Vagina (tissue), 2 donors: ENCODE data around the gene ASPG. TPM values are rescaled to one million over a fixed set of nuclear protein-coding genes. Genes with fewer than 3 reads are reported as not detected.
"Not testable (repeated sequence)": the region's sequence is repeated elsewhere in the genome, so short reads cannot be mapped to it uniquely, and the experiment has no call there.

ENCODE experiments used
- DNase-seq, 2 donors: peaks; one replicate each; pipeline ENCODE4 v3.0.0-alpha.2; 2017; ENCODE audit errors: extremely low spot score in 2 of 2
- H3K27ac ChIP-seq: fragments of 200-600 bp; sonication (generic); one replicate; pipeline ENCODE4 v1.5.1; 2019
- H3K27me3 ChIP-seq: fragments of 200-600 bp; sonication (generic); one replicate; pipeline ENCODE4 v1.5.1; 2019
- H3K36me3 ChIP-seq, 2 donors: fragments of 200-600 bp; sonication (generic); one replicate each; pipeline ENCODE4 v1.5.1; 2017 to 2019
- H3K4me1 ChIP-seq: fragments of 200-600 bp; sonication (generic); one replicate; pipeline ENCODE4 v1.5.1; 2019
- H3K4me3 ChIP-seq, 2 donors: fragments of 200-600 bp; sonication (generic); 1 replicate in 1 of 2; 2 replicates in 1 of 2; pipeline ENCODE4 v1.5.1; 2016 to 2019
- H3K9me3 ChIP-seq: fragments of 200-600 bp; sonication (generic); one replicate; pipeline ENCODE4 v1.5.1; 2019
- POLR2A ChIP-seq, 2 donors: fragments of 450-650 bp; IDR thresholded peaks; one replicate each; pipeline ENCODE4 v1.6.1; 2017; ENCODE audit warnings: antibody characterized with exemption in 2 of 2, mild to moderate bottlenecking in 2 of 2, moderate library complexity in 2 of 2
- POLR2AphosphoS5 ChIP-seq, 2 donors: sonication (generic); formaldehyde crosslinking; IDR thresholded peaks; one replicate each; pipeline ENCODE4 v1.9.0; 2017; ENCODE audit warnings: antibody characterized with exemption in 2 of 2, mild to moderate bottlenecking in 2 of 2, low read depth in 1 of 2; ENCODE audit not compliant: insufficient read depth in 1 of 2
- intact Hi-C: fragments of 100-400 bp; cut with DNase I; formaldehyde crosslinking; loops from one replicate; pipeline ENCODE4 v1.15.1; 2023
- total RNA-seq: library from RNA; depleted of rRNA; stranded (reverse); fragments of >200 nt; gene quantifications from one replicate; pipeline ENCODE4 v1.2.3, GENCODE V29; 2016
- TF ChIP-seq, protein P1 (sequence below), 3 experiments: fragments of 450-650 bp in 2 of 3; fragments of 200-600 bp in 1 of 3; sonication (generic) in 1 of 3; IDR thresholded peaks; one replicate each; pipeline ENCODE4 v1.5.1; 2017 to 2019; ENCODE audit warnings: antibody characterized with exemption in 3 of 3, mild to moderate bottlenecking in 2 of 3, moderate library complexity in 2 of 3

Gene ASPG
- total RNA-seq, 1 donor from 2014 or later: 3.7 TPM

DNA sequence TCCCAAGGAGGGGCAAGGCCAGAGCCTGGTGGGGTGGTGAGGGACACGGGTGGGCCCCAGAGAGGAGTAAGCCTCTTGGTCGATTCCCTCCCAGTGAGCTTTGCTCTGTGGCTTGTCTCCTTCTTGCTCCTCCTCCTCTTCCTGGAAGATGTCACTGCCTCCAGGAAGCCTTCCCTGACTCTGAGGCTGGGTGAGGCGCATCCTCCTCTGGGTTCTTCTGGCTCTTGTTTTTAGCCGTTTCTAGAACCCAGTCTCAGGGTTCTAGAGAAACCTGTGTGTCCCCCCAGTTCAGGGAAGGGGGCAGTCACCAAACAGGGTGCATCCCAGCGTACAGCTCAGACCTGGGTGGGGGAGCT, 65.5 kb downstream of the ASPG start:
- intact Hi-C loops: no loop called here
- no peak overlapping the region for H3K27ac ChIP-seq
- no peak for DNase-seq
- no peak for TF ChIP-seq POLR2AphosphoS5 (IDR thresholded peaks at IDR 0.05; ENCODE audit: insufficient read depth in 1 of 2, low read depth in 1 of 2)
- TF ChIP-seq, protein P1, sequence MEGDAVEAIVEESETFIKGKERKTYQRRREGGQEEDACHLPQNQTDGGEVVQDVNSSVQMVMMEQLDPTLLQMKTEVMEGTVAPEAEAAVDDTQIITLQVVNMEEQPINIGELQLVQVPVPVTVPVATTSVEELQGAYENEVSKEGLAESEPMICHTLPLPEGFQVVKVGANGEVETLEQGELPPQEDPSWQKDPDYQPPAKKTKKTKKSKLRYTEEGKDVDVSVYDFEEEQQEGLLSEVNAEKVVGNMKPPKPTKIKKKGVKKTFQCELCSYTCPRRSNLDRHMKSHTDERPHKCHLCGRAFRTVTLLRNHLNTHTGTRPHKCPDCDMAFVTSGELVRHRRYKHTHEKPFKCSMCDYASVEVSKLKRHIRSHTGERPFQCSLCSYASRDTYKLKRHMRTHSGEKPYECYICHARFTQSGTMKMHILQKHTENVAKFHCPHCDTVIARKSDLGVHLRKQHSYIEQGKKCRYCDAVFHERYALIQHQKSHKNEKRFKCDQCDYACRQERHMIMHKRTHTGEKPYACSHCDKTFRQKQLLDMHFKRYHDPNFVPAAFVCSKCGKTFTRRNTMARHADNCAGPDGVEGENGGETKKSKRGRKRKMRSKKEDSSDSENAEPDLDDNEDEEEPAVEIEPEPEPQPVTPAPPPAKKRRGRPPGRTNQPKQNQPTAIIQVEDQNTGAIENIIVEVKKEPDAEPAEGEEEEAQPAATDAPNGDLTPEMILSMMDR (IDR thresholded peaks at IDR 0.05): no peak
- no peak for TF ChIP-seq POLR2A (IDR thresholded peaks at IDR 0.05)
- no peak overlapping the region for H3K4me3 ChIP-seq
- H3K9me3 ChIP-seq: no peaks in the 10 kb centered on the region
- no peaks in the 10 kb centered on the region for H3K36me3 ChIP-seq
- H3K27me3 ChIP-seq: no peaks in the 10 kb centered on the region
- H3K4me1 ChIP-seq: peaks cover 24% of the 10 kb centered on the region

DNA sequence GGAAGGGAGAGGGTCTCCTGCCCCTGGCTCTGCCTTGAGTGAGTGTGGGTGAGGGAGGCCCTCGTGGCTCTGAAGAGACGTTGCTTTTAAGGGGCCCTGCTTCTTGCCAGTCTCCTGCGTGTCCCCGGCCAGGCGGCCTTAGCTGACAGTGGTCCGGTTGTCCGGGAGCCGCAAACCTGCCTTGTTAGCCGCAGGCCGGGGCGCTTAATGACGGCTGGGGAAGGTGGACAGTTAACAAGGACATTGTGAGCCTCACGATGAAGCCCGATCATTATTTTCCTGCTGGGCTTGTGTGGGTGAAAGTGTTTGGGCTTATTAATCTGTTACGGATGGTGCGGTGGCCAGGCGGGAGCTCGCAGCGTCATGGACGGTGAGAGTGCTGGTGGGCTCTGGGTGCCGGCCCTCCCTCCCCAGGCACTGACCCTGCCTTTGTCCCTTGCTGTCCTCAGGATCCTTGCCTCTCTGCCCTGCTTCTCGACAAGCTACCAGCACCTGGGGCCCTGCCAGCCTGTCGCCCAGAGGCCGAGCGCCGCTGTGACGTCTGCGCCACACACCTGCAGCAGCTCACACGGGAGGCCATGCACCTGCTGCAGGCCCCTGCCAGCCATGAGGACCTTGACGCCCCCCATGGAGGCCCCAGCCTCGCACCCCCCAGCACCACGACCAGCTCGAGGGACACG, 66.2 kb downstream of the ASPG start:
- Histone ChIP-seq H3K4me1 (peaks cover 24% of the 10 kb centered on the region), H3K36me3 (no peaks in the 10 kb centered on the region), H3K27me3 (no peaks in the 10 kb centered on the region), H3K9me3 (no peaks in the 10 kb centered on the region), H3K27ac (no peak overlapping the region), H3K4me3 (no peak overlapping the region)
- intact Hi-C loops: no loop called here
- TF ChIP-seq POLR2AphosphoS5 (IDR thresholded peaks at IDR 0.05; ENCODE audit: insufficient read depth in 1 of 2, low read depth in 1 of 2) (no peak), POLR2A (IDR thresholded peaks at IDR 0.05) (no peak)
- TF ChIP-seq, protein P1 (IDR thresholded peaks at IDR 0.05): no peak
- no peak for DNase-seq

DNA sequence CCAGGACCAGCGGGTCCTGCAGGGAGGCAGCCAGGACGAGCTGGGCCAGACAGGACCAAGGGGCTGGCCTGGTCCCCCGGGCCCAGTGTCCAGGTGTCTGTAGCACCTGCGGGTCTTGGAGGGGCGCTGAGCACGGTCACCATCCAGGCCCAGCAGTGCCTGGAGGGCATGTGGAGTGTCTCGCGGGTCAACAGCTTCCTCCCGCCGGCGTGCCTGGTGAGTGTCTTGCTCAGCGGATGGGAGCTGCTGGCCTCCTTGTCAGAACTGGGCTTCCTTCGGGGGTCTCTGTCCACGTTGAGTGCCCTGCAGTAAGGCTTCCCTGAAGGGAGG, 66.7 kb downstream of the ASPG start:
- DNase-seq: no peak
- H3K4me3 ChIP-seq: no peak overlapping the region
- no peaks in the 10 kb centered on the region for H3K9me3 ChIP-seq
- H3K27me3 ChIP-seq: no peaks in the 10 kb centered on the region
- no peak overlapping the region for H3K27ac ChIP-seq
- peaks cover 24% of the 10 kb centered on the region for H3K4me1 ChIP-seq
- no peak for TF ChIP-seq POLR2AphosphoS5 (IDR thresholded peaks at IDR 0.05; ENCODE audit: insufficient read depth in 1 of 2, low read depth in 1 of 2)
- no peak for TF ChIP-seq POLR2A (IDR thresholded peaks at IDR 0.05)
- TF ChIP-seq, protein P1 (IDR thresholded peaks at IDR 0.05): no peak
- H3K36me3 ChIP-seq: no peaks in the 10 kb centered on the region
- intact Hi-C loops: no loop called here

DNA sequence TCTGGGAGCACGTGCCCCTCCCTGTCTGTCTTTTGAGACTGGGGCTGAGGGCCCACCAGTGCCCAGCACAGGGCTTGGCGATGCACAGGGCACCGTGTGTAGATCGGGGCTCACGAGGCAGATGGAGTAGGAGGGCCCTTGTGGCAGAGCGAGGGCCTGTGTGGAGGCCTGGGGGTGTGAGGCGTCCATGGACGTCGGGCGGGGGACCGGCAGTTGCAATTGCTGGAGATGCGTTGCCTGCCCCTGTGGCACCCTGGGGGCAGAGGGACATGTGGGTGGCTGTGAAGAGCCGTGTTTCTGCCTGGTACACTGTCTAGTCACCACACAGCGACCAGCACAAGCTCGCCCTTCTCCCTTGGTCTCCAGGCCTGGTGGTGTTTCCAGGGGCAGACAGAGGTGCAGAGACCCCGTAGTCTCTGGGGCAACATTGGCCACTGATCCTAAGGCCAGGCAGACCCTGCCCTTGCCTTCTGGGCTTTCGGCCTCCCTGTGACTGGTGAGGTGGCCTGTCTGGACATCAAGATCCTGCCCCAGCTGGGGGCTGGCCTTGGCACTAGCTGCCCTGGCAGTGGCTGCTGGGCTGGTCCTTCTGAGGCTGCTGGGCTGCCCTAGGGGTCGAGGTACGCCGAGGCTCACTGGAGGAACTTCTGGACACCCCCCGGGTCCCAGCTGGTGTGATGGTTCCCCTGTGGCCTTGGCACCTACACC, 67.3 kb downstream of the ASPG start:
- intact Hi-C loops: no loop called here
- no peaks in the 10 kb centered on the region for H3K9me3 ChIP-seq

DNA sequence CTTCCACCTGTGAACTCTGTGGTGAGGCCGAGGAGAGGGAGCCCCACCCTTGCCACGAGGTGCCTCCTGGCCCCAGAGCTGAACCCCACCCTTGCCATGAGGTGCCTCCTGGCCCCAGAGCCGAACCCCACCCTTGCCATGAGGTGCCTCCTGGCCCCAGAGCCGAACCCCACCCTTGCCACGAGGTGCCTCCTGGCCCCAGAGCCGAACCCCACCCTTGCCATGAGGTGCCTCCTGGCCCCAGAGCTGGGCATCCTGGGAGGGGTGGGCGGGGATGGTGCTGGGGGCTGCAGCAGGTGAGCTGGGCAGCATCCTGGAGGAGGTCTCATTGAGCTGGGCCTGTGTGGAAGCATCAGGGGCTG, 67.9 kb downstream of the ASPG start:
- H3K9me3 ChIP-seq, intact Hi-C loops: not testable (repeated sequence)

More for the DNA sequence above, 67.3 kb downstream of the ASPG start:
- H3K36me3 ChIP-seq: no peaks in the 10 kb centered on the region
- no peaks in the 10 kb centered on the region for H3K27me3 ChIP-seq
- H3K4me3 ChIP-seq: no peak overlapping the region
- no peak for TF ChIP-seq POLR2A (IDR thresholded peaks at IDR 0.05)
- TF ChIP-seq POLR2AphosphoS5 (IDR thresholded peaks at IDR 0.05; ENCODE audit: insufficient read depth in 1 of 2, low read depth in 1 of 2): no peak
- TF ChIP-seq, protein P1 (IDR thresholded peaks at IDR 0.05): no peak
- DNase-seq: no peak
- peaks cover 24% of the 10 kb centered on the region for H3K4me1 ChIP-seq
- no peak overlapping the region for H3K27ac ChIP-seq

More for the DNA sequence above, 67.9 kb downstream of the ASPG start:
- H3K4me3 ChIP-seq, H3K27me3 ChIP-seq, H3K27ac ChIP-seq, H3K36me3 ChIP-seq, DNase-seq: not testable (repeated sequence)
- H3K4me1 ChIP-seq: peaks cover 24% of the 10 kb centered on the region
